MCF 10A (cell line): ENCODE data around the gene STK11. TPM values are rescaled to one million over a fixed set of nuclear protein-coding genes. Genes with fewer than 3 reads are reported as not detected.

Source experiments
- BruUV-seq: library from RNA; stranded (reverse); fragments of 400-500 nt; replicated peaks from 2 replicates; lab custom pipeline; 2021; lab: Mats Ljungman, UMichigan
- CTCF ChIA-PET: fragments of 300-600 bp; sonication (Branson Sonifier 250); formaldehyde crosslinking; extraction: SDS; loops from one replicate; lab custom pipeline; 2021; ENCODE audit warnings: antibody characterized with exemption, inconsistent platforms; lab: Yijun Ruan, JAX
- POLR2A ChIA-PET: fragments of 300-600, 350-650 bp; sonication (Branson Sonifier 250); formaldehyde crosslinking; extraction: SDS; loops from one replicate; lab custom pipeline; 2020; ENCODE audit warnings: antibody characterized with exemption, inconsistent platforms; lab: Yijun Ruan, JAX
- DNase-seq: peaks from one replicate; pipeline ENCODE4 v3.0.0-alpha.2; 2018; ENCODE audit not compliant: unreplicated experiment
- H3K27ac Mint-ChIP-seq: one replicate; pipeline ENCODE4 v1.8.0; 2022; ENCODE audit warnings: mild to moderate bottlenecking, low read depth, mixed read lengths; ENCODE audit not compliant: unreplicated experiment
- H3K27me3 Mint-ChIP-seq: one replicate; pipeline ENCODE4 v1.8.0; 2022; ENCODE audit warnings: mixed read lengths; ENCODE audit not compliant: insufficient read depth, unreplicated experiment
- H3K36me3 Mint-ChIP-seq: one replicate; pipeline ENCODE4 v1.8.0; 2022; ENCODE audit warnings: mild to moderate bottlenecking, moderate library complexity, mixed read lengths; ENCODE audit not compliant: insufficient read depth, unreplicated experiment
- H3K4me1 Mint-ChIP-seq: one replicate; pipeline ENCODE4 v1.8.0; 2022; ENCODE audit warnings: mixed read lengths; ENCODE audit not compliant: insufficient read depth, unreplicated experiment
- H3K4me3 Mint-ChIP-seq: one replicate; pipeline ENCODE4 v1.8.0; 2022; ENCODE audit warnings: mild to moderate bottlenecking, moderate library complexity, mixed read lengths; ENCODE audit not compliant: unreplicated experiment
- H3K9me3 Mint-ChIP-seq: one replicate; pipeline ENCODE4 v1.8.0; 2022; ENCODE audit warnings: mixed read lengths; ENCODE audit not compliant: unreplicated experiment
- CTCF ChIP-seq: fragments of 200-600 bp; IDR thresholded peaks from one replicate; pipeline ENCODE4 v1.8.0; 2022; ENCODE audit warnings: antibody characterized with exemption, mild to moderate bottlenecking; ENCODE audit not compliant: unreplicated experiment
- intact Hi-C: fragments of 100-400 bp; cut with micrococcal nuclease; formaldehyde crosslinking; loops from 2 replicates; pipeline ENCODE4 v1.14.1; 2022
- total RNA-seq: library from RNA; stranded (reverse); gene quantifications from 2 replicates; pipeline ENCODE4 v1.2.3, GENCODE V29; 2022

The STK11 gene
- total RNA-seq, 1 experiment from 2014 or later = 65.6 TPM

GRCh38 chr19:1169921-1170885 lies 35.4 kb upstream of the STK11 start:
- H3K4me3 Mint-ChIP-seq = peak overlapping the region; percentile 75
- no peak for TF ChIP-seq CTCF
- intact Hi-C loops = loop anchor here (2.0 kb wide), 1 partner anchor 37 kb away; no protein-coding TSS in a partner anchor
- peak; percentile 93 for DNase-seq
- H3K27ac Mint-ChIP-seq = peak overlapping the region; percentile 88
- BruUV-seq = no TSS peak
- H3K36me3 Mint-ChIP-seq = peaks cover 18% of the 10 kb centered on the region
- no peaks in the 10 kb centered on the region for H3K27me3 Mint-ChIP-seq
- CTCF ChIA-PET = interaction anchor here (0.7 to 1.2 kb wide), 3 partner anchors 15 to 69 kb away, joined by 3 to 4 read pairs (median 4); no protein-coding TSS in a partner anchor
- H3K4me1 Mint-ChIP-seq = peaks cover 23% of the 10 kb centered on the region
- POLR2A ChIA-PET = interaction anchor here (0.8 to 4.8 kb wide), 16 partner anchors 8 to 149 kb away, joined by 3 to 73 read pairs (median 7); partner anchors contain the start of genes CIRBP, CNN2, GPX4 and RNU6-2
- no peaks in the 10 kb centered on the region for H3K9me3 Mint-ChIP-seq

- CTCF ChIA-PET = interaction anchor here (0.5 to 1.1 kb wide), 4 partner anchors 23 to 234 kb away, joined by 3 to 7 read pairs (median 3); no protein-coding TSS in a partner anchor
These were observed 34.4 kb upstream of the STK11 start for GRCh38 chr19:1170938-1171754.

GRCh38 chr19:1171755-1172352 lies 33.7 kb upstream of the STK11 start:
- peak overlapping the region; percentile 75 for H3K4me3 Mint-ChIP-seq
- no peaks in the 10 kb centered on the region for H3K9me3 Mint-ChIP-seq
- ChIA-PET POLR2A (interaction anchor here (0.6 to 1.5 kb wide), 8 partner anchors 9 to 150 kb away, joined by 3 to 5 read pairs (median 4); partner anchors contain the start of genes ABCA7, GPX4 and RNU6-2), CTCF (interaction anchor here (0.5 to 1.1 kb wide), 4 partner anchors 22 to 233 kb away, joined by 3 to 7 read pairs (median 3); no protein-coding TSS in a partner anchor)
- no peak for DNase-seq
- peak overlapping the region; percentile 95 for H3K27ac Mint-ChIP-seq
- TF ChIP-seq CTCF = no peak
- no TSS peak for BruUV-seq
- intact Hi-C loops = no loop called here
- peaks cover 21% of the 10 kb centered on the region for H3K4me1 Mint-ChIP-seq
- H3K27me3 Mint-ChIP-seq = no peaks in the 10 kb centered on the region
- peaks cover 20% of the 10 kb centered on the region for H3K36me3 Mint-ChIP-seq

More at GRCh38 chr19:1170938-1171754, 34.4 kb upstream of the STK11 start:
- Mint-ChIP-seq H3K27me3 (no peaks in the 10 kb centered on the region), H3K4me1 (peaks cover 27% of the 10 kb centered on the region), H3K36me3 (peaks cover 24% of the 10 kb centered on the region), H3K4me3 (peak overlapping the region; percentile 75), H3K27ac (peak overlapping the region; percentile 88), H3K9me3 (no peaks in the 10 kb centered on the region)
- intact Hi-C loops = no loop called here
- POLR2A ChIA-PET = interaction anchor here (0.7 to 4.8 kb wide), 6 partner anchors 16 to 144 kb away, joined by 3 to 73 read pairs (median 8); partner anchors contain the start of genes CNN2 and GPX4
- no peak for TF ChIP-seq CTCF
- BruUV-seq = TSS peak; percentile 49
- no peak for DNase-seq
